Measurements from ENCODE around the gene MTARC2.
"Not testable (repeated sequence)": the region's sequence is repeated elsewhere in the genome, so short reads cannot be mapped to it uniquely, and the experiment has no call there.

MTARC2 gene

GRCh38 chr1:220733086-220733601 lies 15.0 kb upstream of the MTARC2 start:
- DNase-seq = no peak

DNA sequence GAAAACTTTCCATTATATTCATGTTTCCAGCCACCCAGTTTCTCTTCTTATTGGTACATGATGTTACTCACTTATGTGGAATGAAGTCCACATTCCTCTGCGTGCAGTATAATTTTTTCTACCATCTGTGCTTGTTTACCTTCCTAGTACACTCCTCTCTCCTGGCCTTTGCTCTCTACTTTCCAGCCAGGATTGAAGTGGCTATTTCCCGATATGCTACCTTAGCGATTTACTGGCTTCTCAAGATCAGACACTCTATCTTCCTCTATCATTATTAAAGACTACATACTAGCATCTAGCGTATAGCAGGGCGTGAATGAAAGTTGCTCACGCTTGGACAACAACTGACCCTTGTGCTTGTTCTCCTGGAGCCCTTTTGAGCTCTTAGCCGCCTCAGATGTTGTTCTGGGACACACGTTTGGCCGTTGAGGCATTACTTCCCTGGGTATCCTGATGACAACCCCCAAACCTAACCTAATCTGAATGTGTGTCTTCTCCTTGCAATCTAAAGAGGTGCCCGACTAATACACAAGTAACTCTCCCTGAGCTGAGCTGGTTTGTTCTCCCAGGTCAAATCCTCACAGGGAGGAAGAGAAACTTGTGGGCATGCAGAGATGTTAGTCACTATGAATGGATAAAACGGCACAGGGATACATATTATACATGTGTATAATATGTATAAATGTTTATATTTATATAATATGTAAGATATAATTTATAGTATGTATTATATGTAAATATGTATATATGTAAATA lies 13.4 kb upstream of the MTARC2 start:
- DNase-seq = no peak

- DNase-seq = not testable (repeated sequence)
Measured at GRCh38 chr1:220736283-220736682, 11.8 kb upstream of the MTARC2 start.

DNA sequence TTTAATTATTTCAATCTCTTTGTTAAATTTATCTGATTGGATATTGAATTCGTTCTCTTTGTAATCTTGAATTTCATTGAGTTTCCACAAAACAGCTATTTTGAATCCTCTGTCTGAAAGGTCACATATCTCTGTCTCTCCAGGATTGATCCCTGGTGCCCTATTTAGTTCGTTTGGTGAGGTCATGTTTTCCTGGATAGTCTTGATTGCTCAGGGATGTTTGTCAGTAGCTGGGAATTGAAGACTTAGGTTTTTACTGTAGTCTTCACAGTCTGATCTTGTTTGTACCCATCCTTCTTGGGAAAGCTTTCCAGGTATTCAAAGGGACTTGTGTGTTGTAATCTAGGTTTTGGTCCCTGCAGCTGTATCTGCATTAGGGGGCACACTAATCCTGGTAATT lies 6.8 kb upstream of the MTARC2 start:
- DNase-seq = no peak

- no peak for DNase-seq
Measured at GRCh38 chr1:220741825-220742224, 6.3 kb upstream of the MTARC2 start.

GRCh38 chr1:220742520-220742919 lies 5.6 kb upstream of the MTARC2 start:
- no peak for DNase-seq

DNA sequence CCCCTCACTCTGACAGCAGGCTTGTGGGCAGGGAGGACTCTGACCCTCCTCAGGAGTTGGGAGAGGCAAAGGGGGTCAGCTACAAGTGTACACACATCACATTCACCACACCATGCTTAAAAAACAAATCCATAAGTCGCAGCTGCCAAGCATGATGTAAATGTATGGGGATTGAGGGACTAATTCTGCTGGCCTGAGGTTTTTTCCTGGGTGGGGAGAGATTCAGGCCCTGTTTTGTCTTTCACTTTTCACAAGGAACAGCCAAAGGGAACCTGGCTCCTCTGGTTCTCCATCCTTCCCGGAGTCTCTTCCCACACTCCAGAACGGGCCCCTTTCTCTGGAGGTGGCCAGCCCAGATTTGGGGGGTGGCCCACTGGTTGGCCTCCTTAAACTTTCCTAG lies 1.3 kb upstream of the MTARC2 start:
- DNase-seq = no peak

DNA sequence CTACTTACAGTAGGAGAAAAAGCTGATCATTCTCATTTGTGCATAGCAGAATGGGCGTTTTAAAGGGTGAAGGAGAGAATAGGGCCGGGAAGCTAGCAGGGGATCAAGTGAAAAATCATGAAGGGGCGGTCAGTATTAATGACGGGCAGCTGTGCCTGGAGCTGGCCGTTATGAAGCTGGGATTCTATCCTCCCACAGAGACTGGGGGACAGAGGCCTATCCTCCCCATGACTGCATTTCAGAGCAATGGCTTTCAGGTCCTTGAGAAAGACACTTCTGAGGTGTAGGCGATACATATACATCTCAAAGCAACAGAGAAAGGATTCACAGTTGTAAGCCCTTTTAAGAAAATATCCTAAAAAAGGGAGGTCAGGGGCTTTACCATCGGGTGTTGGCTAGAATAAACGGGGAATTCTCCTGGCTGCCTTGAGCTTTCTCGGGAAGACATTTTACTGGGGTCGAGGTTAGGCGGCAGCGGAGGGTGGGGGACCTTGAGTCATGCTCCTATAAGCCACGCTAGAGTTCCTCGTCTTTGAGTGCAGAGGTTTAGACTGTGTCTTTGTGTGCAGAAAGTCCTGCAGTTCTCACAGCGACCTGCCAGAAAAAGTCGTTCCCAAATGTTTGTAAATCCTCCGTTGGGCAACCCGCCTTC lies 559 bp upstream of the MTARC2 start:
- DNase-seq = no peak

DNA sequence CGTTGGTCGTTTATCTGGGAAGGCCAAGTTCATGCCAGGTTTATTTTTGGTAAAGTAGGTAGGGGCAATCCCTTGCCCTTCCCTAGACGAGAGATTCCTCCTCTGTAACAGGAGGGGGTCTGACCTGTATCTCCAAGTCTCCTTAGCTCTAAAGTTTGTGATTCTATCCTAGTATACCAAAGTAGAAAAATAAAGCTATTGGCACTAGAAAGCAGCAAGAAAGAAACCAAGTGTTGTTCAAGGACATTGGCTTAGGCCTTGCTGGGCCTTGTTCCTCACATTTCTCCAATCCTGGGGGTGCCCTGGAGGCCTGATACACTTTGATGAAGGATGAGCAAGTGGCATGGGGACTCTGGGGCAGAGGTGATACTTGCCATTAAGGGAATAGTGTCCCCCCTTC lies 814 bp downstream of the MTARC2 start:
- no peak for DNase-seq

DNA sequence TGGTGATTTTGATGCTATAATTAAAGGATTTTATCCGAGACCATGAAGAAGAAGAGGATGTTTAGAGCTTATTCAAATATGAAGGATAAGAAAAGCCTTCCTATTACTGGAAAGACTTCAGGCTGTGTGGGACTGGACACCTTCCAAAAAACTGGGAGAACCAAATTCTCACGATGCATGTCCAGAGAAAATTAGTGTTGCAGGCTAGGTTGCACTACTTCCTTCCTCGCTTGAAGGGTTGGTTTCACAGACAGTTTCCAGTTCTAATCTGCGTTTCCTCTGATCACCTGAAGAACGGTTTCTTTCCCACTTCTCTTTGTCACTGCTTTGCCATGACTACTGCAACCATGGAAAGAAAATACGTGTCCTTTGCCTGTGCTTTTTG lies 2.0 kb downstream of the MTARC2 start:
- DNase-seq = no peak

DNA sequence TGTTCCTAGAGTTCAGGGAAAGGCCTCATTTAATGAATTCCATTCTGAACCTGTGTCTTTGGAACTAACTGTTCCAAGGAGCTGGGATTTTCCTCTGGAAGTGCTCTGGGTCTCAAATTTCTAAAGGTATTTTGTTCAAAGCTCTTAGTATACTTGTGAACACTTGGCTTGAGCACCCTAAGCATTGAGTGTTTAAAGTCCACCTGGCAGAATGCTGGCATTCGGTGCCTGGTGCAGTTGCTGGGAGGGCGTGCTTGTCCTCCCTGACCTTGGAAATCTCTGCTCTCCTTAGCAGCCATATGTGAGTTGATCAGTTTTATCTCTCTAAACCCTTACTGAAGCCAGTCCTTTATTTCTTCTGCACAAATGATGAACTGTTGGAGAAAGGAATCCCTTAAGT lies 3.0 kb downstream of the MTARC2 start:
- DNase-seq = no peak

GRCh38 chr1:220754212-220754917 lies 6.2 kb downstream of the MTARC2 start:
- no peak for DNase-seq

- DNase-seq = no peak
Measured at GRCh38 chr1:220754918-220755295, 6.8 kb downstream of the MTARC2 start.

- DNase-seq = no peak
Measured at GRCh38 chr1:220755309-220755708, 7.2 kb downstream of the MTARC2 start.

- DNase-seq = no peak
Measured at GRCh38 chr1:220757441-220757840, 9.3 kb downstream of the MTARC2 start.

DNA sequence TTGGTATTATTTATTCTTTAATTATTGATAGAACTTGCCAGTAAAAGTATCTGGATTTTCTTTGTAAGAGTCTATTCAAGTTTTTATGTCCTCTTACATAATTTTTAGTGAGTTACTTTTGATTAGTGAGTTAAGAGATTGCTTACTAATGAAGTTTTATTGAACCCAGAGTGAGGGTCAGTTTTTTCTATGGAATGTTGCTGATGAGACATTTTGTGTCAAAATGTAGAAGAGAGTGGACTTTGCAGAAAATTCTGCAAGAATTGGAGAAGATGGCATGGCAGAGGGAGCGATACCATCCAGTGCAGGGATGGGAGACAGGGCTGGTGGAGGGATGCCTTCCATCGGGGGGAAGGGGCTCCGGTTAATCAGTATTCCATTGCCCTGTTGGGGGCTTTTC lies 11.0 kb downstream of the MTARC2 start:
- no peak for DNase-seq

- no peak for DNase-seq
Measured at GRCh38 chr1:220761688-220762427, 13.7 kb downstream of the MTARC2 start.

DNA sequence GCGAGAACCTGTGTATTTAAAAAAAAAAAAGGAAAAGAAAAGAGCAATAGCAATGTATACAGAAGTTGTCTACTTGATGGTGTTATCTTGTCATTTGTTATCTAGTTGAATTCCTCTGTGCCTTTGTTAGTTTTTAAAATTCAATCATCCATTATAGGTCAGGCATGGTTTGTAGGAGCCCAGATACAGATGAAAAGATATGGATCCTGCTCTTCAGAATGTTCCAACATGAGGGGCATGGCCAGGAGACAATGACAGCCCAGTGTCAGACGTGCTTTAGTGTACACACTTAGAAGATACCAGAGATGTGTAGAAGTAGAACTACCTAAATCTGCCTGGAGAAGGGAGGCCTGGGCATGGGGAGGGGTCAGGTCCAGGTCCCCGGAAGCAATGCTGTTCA lies 16.6 kb downstream of the MTARC2 start:
- DNase-seq = no peak

DNA sequence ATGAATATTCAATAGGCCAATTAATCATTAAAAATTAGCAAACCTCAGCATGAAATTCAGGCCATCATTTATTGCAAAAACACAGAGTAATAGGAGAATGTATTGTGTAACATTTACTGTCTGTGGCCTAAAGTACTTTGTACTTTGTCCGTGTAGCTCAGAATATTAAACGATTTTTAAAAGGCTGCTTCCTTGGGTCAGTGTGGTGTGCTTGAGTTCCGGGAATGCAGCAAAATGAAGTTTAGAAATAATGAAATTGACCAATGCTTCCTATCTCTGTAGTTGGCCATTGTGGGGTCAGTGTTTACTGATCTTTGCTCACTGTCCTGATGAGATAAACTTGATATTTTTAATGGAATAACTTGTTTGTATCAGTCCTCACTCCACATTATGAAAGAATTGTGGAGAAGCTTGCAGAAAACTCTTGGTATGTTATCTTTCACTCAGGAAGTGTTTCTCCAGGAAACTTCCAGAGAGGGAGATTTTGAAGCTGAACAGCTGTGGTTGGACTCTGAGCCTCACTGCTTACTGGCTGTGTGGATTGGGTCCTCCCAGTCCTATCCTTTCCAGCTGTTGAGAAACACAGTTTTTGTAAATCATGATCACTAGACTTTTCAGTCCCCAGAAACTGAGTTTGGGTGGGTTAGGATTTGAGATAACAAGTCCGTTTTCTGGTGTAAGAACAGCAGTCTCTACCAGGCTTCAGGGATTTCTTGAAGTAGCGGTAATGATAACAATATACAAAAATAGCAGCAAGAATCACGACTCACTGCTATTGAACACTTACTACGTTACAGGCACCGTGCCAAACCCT lies 19.4 kb downstream of the MTARC2 start:
- no peak for DNase-seq

GRCh38 chr1:220768126-220768601 lies 20.0 kb downstream of the MTARC2 start:
- no peak for DNase-seq

- no peak for DNase-seq
Measured at GRCh38 chr1:220769205-220769604, 21.1 kb downstream of the MTARC2 start.

- no peak for DNase-seq
Measured at GRCh38 chr1:220770245-220770913, 22.3 kb downstream of the MTARC2 start.

All from cerebellar nuclear complex (tissue), 1 donor.